Bronchial epithelial cell (primary cell): ENCODE results near the gene CDK11B. TPM values are rescaled to one million over a fixed set of nuclear protein-coding genes. Genes with fewer than 3 reads are reported as not detected.
"Not testable (repeated sequence)": the region's sequence is repeated elsewhere in the genome, so short reads cannot be mapped to it uniquely, and the experiment has no call there.

Source experiments
- DNase-seq: peaks from one replicate; pipeline ENCODE4 v3.0.0-alpha.2; 2010; ENCODE audit warnings: low read depth
- FAIRE-seq: peaks from 2 replicates; lab custom pipeline; 2011; peaks lifted over from hg19 to GRCh38; lab: Jason Lieb, UNC
- H3K27me3 ChIP-seq: 2 replicates; pipeline ENCODE4 v1.5.1; 2011; ENCODE audit warnings: low read length; ENCODE audit not compliant: control insufficient read depth, insufficient read depth
- H3K36me3 ChIP-seq: 2 replicates; pipeline ENCODE4 v1.5.1; 2011; ENCODE audit warnings: low read length; ENCODE audit not compliant: control insufficient read depth, insufficient read depth
- H3K4me3 ChIP-seq: 2 replicates; pipeline ENCODE4 v1.5.1; 2011; ENCODE audit warnings: mild to moderate bottlenecking, low read depth, low read length, control low read depth
- CTCF ChIP-seq: IDR thresholded peaks from 2 replicates; pipeline ENCODE4 v1.5.1; 2011; ENCODE audit warnings: mild to moderate bottlenecking, moderate library complexity, low read length, control low read depth, inconsistent platforms; ENCODE audit not compliant: insufficient read depth, severe bottlenecking
- total RNA-seq: library from RNA; depleted of rRNA; stranded (reverse); fragments of >200 nt; gene quantifications from 2 replicates; pipeline ENCODE4 v1.2.1, GENCODE V29; 2014

The CDK11B gene
- total RNA-seq, 1 donor from 2014 or later: 5.0 TPM

- no peaks in the 10 kb centered on the region for H3K36me3 ChIP-seq
- no peak for DNase-seq
- no peak for FAIRE-seq
- no peak overlapping the region for H3K4me3 ChIP-seq
- peak; percentile 53 for TF ChIP-seq CTCF
- H3K27me3 ChIP-seq: peaks cover 8% of the 10 kb centered on the region
Measured at GRCh38 chr1:1597275-1597930, 61.4 kb downstream of the CDK11B start.

GRCh38 chr1:1596493-1597274 is 62.1 kb downstream of the CDK11B start:
- Histone ChIP-seq H3K4me3 (no peak overlapping the region), H3K36me3 (no peaks in the 10 kb centered on the region), H3K27me3 (peaks cover 8% of the 10 kb centered on the region)
- DNase-seq: no peak
- no peak for FAIRE-seq
- TF ChIP-seq CTCF: no peak

- not testable (repeated sequence) for DNase-seq, H3K36me3 ChIP-seq, H3K4me3 ChIP-seq, H3K27me3 ChIP-seq, FAIRE-seq
Measured at GRCh38 chr1:1595341-1595740, 63.5 kb downstream of the CDK11B start.

- no peak for TF ChIP-seq CTCF
- no peak overlapping the region for H3K4me3 ChIP-seq
- DNase-seq (no peak), FAIRE-seq (peak; percentile 77)
- H3K36me3 ChIP-seq: no peaks in the 10 kb centered on the region
- peaks cover 8% of the 10 kb centered on the region for H3K27me3 ChIP-seq
Measured at GRCh38 chr1:1594602-1595260, 64.1 kb downstream of the CDK11B start.

- TF ChIP-seq CTCF: no peak
- FAIRE-seq: no peak
- Histone ChIP-seq H3K27me3 (peaks cover 8% of the 10 kb centered on the region), H3K4me3 (no peak overlapping the region), H3K36me3 (no peaks in the 10 kb centered on the region)
- DNase-seq: no peak
Measured at GRCh38 chr1:1593834-1594601, 64.8 kb downstream of the CDK11B start.
